Activated CD4-positive, alpha-beta memory T cell treated with anti-CD3 and anti-CD28 coated beads, Interleukin-2, amount 10 ng/mL, durations not matched to agents 7 days and 5 days (primary cell): Measurements from ENCODE around the gene H19. TPM values are rescaled to one million over a fixed set of nuclear protein-coding genes. Genes with fewer than 3 reads are reported as not detected.
A peak's percentile ranks its signal among the peaks of the same experiment; 100 is the strongest.

Source experiments
- CTCF ChIA-PET: fragments of 350-600 bp; sonication (Branson Sonifier 250); formaldehyde crosslinking; loops from one replicate; lab custom pipeline; 2021; ENCODE audit warnings: antibody characterized with exemption, inconsistent platforms; lab: Charles Lee
- POLR2A ChIA-PET: fragments of 350-600 bp; sonication (Branson Sonifier 250); formaldehyde crosslinking; loops from one replicate; lab custom pipeline; 2021; ENCODE audit warnings: antibody characterized with exemption; lab: Charles Lee
- DNase-seq: peaks from one replicate; pipeline ENCODE4 v3.0.0-alpha.2; 2020
- H3K27ac Mint-ChIP-seq: one replicate; pipeline ENCODE4 v1.8.0; 2021; ENCODE audit warnings: mild to moderate bottlenecking, mixed read lengths
- H3K27me3 Mint-ChIP-seq: one replicate; pipeline ENCODE4 v1.8.0; 2021; ENCODE audit warnings: mixed read lengths
- H3K36me3 Mint-ChIP-seq: one replicate; pipeline ENCODE4 v1.8.0; 2021; ENCODE audit warnings: low read depth, mixed read lengths
- H3K4me1 Mint-ChIP-seq: one replicate; pipeline ENCODE4 v1.8.0; 2021; ENCODE audit warnings: mixed read lengths
- H3K4me3 Mint-ChIP-seq: one replicate; pipeline ENCODE4 v1.8.0; 2021; ENCODE audit warnings: mild to moderate bottlenecking, mixed read lengths
- H3K9me3 Mint-ChIP-seq: one replicate; pipeline ENCODE4 v1.8.0; 2021; ENCODE audit warnings: mixed read lengths
- total RNA-seq, 2 experiments: library from RNA; stranded (reverse); gene quantifications; one replicate each; pipeline ENCODE4 v1.2.3, GENCODE V29; 2021

H19 gene
- total RNA-seq, 2 experiments from 2014 or later: not detected

DNA sequence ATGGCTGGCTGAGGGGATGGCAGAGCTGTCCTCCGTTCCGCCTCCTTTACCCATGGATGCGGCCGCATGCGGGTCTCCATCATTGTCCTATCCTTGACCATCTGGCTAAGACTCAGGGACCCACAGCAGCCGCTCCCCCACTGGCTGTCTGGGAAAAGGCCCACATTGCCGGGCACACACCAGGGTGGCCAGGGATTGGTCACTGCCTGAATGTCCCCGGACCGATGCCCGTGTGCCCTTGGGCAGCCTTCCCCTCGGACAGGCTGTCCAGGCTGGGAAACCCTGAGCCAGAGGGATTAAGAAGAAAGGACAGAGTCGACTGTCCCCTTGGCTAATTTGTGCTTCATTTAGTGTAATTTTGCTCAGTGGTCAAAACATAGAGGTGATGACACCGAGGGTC lies 22.5 kb downstream of the H19 start:
- H3K9me3 Mint-ChIP-seq: no peaks in the 10 kb centered on the region
- POLR2A ChIA-PET: no interaction called here
- H3K36me3 Mint-ChIP-seq: no peaks in the 10 kb centered on the region
- DNase-seq: no peak
- CTCF ChIA-PET: no interaction called here
- no peak overlapping the region for H3K4me3 Mint-ChIP-seq
- H3K27ac Mint-ChIP-seq: no peak overlapping the region
- H3K4me1 Mint-ChIP-seq: no peaks in the 10 kb centered on the region
- no peaks in the 10 kb centered on the region for H3K27me3 Mint-ChIP-seq

DNA sequence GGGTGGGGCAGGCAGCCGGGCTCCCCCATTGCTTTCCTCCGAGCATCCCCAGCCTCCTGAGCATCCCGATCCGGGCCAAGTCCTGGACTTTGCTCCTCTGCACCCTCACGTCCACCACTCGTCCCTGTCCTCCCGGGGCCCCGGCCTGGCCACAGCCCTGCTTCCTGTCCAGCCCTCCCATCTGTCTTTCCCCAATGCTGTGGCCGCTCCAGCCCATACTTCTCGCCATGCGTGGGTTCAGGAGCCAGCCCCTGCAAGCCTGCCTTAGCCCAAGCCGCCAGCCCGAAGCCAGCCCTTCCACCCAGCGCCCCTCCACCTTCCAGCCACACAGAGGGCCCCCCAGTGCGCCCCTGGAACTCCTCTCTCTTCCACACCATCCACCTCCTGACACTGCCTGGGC lies 26.7 kb downstream of the H19 start:
- Mint-ChIP-seq H3K36me3 (no peaks in the 10 kb centered on the region), H3K27ac (no peak overlapping the region), H3K9me3 (no peaks in the 10 kb centered on the region), H3K27me3 (no peaks in the 10 kb centered on the region), H3K4me1 (no peaks in the 10 kb centered on the region), H3K4me3 (no peak overlapping the region)
- DNase-seq: no peak
- ChIA-PET CTCF (no interaction called here), POLR2A (no interaction called here)

DNA sequence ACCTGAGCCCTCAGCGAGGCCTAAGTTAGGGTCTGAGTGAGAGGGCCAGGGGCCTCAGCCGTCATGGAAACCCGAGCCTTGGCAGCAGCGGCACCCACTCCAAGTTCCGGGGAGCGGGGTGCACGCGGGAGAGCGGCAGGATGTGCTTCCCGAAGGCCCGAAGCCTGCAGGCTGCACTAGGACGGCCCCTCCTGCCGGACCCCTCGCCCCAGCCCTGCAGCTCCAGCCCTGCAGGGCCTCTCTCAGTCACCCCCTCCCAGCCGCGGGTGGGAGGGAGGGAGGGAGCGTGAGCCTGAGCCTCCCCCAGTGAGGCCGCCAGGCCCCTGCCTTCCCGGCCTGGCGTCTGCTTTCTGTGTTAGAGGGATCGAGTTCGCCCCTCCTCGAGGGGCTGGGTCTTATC lies 27.9 kb downstream of the H19 start:
- Mint-ChIP-seq H3K4me3 (no peak overlapping the region), H3K9me3 (no peaks in the 10 kb centered on the region), H3K36me3 (no peaks in the 10 kb centered on the region), H3K4me1 (no peaks in the 10 kb centered on the region), H3K27ac (no peak overlapping the region), H3K27me3 (no peaks in the 10 kb centered on the region)
- ChIA-PET POLR2A (no interaction called here), CTCF (no interaction called here)
- DNase-seq: no peak

DNA sequence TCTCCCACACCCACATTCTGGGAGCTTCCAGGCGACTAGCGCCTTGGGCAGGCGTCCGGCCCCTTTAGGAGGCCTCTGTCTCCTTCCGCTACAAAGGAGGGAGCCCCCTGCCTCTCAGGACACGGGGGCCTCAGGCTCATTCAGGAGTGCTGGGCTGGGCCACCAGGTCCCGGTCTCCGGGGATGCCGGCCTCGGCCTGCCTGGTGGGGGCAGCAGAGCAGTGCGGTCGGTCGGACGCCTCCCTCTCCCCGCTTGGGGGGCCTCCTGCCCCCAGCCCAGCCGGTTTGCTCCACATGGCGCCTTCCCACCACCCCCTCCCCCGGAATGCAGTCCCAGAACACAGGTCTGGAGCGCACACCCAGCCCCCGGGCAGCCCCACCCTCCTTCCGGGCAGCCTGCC lies 28.6 kb downstream of the H19 start:
- Mint-ChIP-seq H3K4me3 (no peak overlapping the region), H3K9me3 (no peaks in the 10 kb centered on the region), H3K27ac (no peak overlapping the region), H3K27me3 (no peaks in the 10 kb centered on the region), H3K36me3 (no peaks in the 10 kb centered on the region), H3K4me1 (no peaks in the 10 kb centered on the region)
- POLR2A ChIA-PET: no interaction called here
- no peak for DNase-seq
- CTCF ChIA-PET: no interaction called here

DNA sequence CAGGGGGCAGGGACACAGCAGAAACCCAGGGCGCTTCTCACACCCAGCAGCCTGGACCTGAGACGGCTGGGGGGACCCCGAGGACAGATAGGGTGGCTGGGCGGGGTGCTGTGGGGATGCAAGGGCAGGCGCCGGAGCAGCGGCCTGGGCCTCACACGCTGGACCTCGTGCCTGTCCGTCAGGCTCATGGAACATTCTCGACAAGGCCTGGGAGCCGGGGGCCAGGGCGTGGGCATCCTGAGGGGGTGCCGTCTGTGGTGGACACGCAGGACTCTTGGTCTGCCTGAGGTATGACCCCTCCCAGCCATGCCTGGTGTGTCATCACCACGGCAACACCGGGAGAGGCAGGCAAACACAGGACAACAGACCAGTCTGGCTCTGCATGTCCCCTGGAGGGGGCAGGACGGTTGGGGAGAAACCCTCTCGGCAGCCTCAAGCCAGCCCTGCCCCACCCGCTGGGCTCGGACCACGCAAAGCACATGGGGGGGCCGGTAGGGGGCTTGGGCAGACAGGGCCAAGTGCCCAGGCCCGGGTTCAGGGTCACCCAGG lies 29.1 kb downstream of the H19 start:
- no peak for DNase-seq
- no peaks in the 10 kb centered on the region for H3K4me1 Mint-ChIP-seq
- no peaks in the 10 kb centered on the region for H3K9me3 Mint-ChIP-seq
- H3K27me3 Mint-ChIP-seq: no peaks in the 10 kb centered on the region
- ChIA-PET POLR2A (no interaction called here), CTCF (no interaction called here)
- H3K27ac Mint-ChIP-seq: no peak overlapping the region
- H3K36me3 Mint-ChIP-seq: no peaks in the 10 kb centered on the region
- no peak overlapping the region for H3K4me3 Mint-ChIP-seq

DNA sequence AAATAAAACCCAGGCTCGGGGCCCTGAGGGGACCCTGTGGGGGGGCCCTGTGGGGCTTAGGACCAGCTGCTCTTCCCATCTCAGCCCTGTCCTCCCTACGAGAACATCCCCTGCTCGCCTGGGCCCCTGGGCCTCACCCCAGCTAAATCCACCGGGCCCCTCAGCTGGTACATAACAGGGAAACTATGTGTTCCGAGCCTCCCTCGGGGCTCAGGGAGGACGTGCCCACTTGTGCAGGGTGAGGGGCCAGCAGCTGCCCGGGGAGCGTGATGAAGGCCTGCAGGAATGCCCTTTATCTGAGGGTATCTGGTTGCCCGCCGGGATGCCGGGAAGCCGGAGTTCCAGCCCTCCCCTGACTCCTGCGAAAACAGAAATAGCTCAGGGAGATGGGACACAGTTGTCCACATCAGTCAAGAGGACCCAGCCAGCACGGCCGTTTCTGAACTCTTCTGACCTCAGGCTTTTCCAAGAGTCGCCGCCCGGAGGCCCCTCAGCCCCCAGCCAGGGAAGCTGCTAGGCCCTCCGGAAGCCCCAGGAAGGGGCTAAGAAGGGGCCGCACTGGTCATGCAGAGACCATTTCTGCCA lies 29.9 kb downstream of the H19 start:
- H3K36me3 Mint-ChIP-seq: no peaks in the 10 kb centered on the region
- DNase-seq: no peak
- POLR2A ChIA-PET: no interaction called here
- H3K27ac Mint-ChIP-seq: no peak overlapping the region
- no peaks in the 10 kb centered on the region for H3K9me3 Mint-ChIP-seq
- H3K27me3 Mint-ChIP-seq: no peaks in the 10 kb centered on the region
- CTCF ChIA-PET: no interaction called here
- H3K4me1 Mint-ChIP-seq: no peaks in the 10 kb centered on the region
- no peak overlapping the region for H3K4me3 Mint-ChIP-seq

DNA sequence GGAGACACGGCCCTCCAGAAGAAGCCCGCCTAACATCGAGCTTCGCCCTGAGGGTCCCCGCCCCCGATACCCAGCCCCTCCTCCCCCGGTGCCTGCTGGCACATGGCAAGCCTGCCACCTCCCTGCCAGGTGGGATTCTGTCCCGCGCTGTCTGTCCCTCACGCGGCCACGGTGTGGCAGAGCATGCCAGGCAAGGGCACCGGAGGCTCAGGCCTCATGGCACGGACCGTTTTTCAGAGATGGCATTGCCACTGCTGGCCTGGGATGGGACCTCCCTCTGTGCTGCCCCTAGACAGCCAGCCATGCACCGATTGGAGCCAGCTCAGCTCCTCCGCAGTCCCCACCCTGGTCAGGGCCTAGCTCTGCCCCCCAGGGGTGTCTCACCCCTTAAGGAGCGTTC lies 31.1 kb downstream of the H19 start:
- no peak overlapping the region for H3K27ac Mint-ChIP-seq
- CTCF ChIA-PET: no interaction called here
- DNase-seq: no peak
- H3K4me1 Mint-ChIP-seq: no peaks in the 10 kb centered on the region
- POLR2A ChIA-PET: interaction anchor here (1.4 kb wide), 1 partner anchor 78 kb away, joined by 4 read pairs; no protein-coding TSS in a partner anchor
- no peak overlapping the region for H3K4me3 Mint-ChIP-seq
- no peaks in the 10 kb centered on the region for H3K27me3 Mint-ChIP-seq
- H3K9me3 Mint-ChIP-seq: no peaks in the 10 kb centered on the region
- H3K36me3 Mint-ChIP-seq: no peaks in the 10 kb centered on the region

DNA sequence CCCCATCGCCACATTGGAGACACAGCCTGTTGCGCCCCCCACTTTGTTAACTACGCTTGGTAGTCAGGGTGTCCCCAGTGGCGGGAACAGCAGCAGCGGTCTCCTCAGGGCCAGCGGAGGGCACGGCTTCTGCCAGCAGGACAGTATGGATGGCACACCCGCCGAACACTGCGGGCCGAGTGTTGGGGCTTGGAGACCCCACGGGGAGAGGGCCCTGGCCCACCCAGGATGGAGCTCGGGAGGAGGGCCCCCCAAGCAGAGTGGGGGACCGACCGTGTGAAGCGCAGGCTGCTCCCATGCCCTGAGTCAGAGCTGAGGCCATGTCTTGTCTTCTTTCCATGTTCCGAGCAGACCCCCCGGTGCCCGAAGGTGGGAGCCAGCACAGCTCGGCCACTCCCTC lies 32.7 kb downstream of the H19 start:
- no peak overlapping the region for H3K4me3 Mint-ChIP-seq
- no peaks in the 10 kb centered on the region for H3K27me3 Mint-ChIP-seq
- H3K27ac Mint-ChIP-seq: no peak overlapping the region
- H3K36me3 Mint-ChIP-seq: no peaks in the 10 kb centered on the region
- H3K9me3 Mint-ChIP-seq: no peaks in the 10 kb centered on the region
- H3K4me1 Mint-ChIP-seq: no peaks in the 10 kb centered on the region
- ChIA-PET POLR2A (interaction anchor here (1.4 kb wide), 1 partner anchor 76 kb away, joined by 4 read pairs; no protein-coding TSS in a partner anchor), CTCF (no interaction called here)
- no peak for DNase-seq

DNA sequence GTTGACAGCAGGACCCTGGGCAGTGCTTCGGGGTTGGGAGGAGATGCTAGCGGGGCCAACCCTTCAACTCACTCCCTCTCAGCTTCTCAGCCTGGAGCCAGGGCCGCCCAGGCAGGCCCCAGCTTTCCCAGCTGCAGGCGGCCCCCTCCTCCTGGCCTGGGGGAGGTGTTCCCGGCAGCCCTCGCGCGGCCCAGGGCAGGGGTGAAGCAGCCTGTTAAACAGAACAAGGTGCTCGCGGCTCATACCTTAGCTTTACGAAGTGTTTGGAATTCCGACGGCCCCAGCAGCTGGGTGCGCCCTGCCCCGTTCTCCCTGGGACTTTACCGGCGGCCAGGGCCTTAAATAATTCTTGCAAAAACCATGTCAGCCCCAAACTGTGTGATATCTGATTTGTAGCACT lies 33.3 kb downstream of the H19 start:
- no peak overlapping the region for H3K4me3 Mint-ChIP-seq
- no peaks in the 10 kb centered on the region for H3K9me3 Mint-ChIP-seq
- POLR2A ChIA-PET: no interaction called here
- H3K27me3 Mint-ChIP-seq: no peaks in the 10 kb centered on the region
- no peaks in the 10 kb centered on the region for H3K36me3 Mint-ChIP-seq
- CTCF ChIA-PET: no interaction called here
- H3K27ac Mint-ChIP-seq: no peak overlapping the region
- no peak for DNase-seq
- no peaks in the 10 kb centered on the region for H3K4me1 Mint-ChIP-seq

DNA sequence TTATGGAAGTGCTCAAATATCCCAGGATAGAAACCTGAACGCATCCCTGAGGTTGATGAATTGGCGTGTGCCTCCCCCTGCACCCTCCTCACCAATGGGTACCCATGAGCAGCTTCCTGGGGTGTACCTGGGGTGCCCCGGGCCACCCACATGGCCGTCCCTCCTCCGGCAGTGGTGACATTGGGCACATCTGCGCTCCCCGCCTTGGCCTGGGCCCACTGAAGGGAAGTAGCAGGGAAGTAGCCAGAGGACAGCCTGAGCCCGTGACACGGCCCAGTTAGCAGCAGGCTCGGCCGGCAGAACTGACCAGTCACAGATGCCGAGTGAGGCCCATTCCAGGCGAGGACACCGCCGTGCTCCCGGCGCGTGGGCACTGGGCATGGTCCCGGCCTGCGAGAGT lies 33.8 kb downstream of the H19 start:
- ChIA-PET CTCF (no interaction called here), POLR2A (no interaction called here)
- no peak for DNase-seq
- H3K36me3 Mint-ChIP-seq: no peaks in the 10 kb centered on the region
- H3K9me3 Mint-ChIP-seq: no peaks in the 10 kb centered on the region
- H3K4me3 Mint-ChIP-seq: no peak overlapping the region
- no peaks in the 10 kb centered on the region for H3K4me1 Mint-ChIP-seq
- no peak overlapping the region for H3K27ac Mint-ChIP-seq
- H3K27me3 Mint-ChIP-seq: no peaks in the 10 kb centered on the region

DNA sequence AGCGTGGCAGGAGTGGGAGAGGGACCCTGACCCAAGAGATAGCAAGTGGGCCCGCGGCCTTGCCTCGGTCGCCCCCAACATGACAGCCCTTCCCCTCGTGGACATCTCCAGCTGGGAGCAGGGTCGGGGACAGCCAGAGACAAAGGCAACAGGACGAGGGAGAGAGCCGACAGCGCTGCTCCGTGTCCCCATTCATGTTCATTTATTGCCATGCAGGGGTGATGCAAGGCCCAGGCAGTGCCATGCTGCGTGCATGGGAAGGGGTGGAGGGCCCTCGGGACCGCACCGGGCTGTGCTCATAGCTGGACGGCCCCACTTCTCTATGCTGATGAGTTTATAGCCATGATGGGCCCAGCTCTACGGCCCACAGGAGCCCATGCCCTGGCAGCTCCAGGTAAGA lies 37.9 kb downstream of the H19 start:
- DNase-seq: no peak
- Mint-ChIP-seq H3K9me3 (no peaks in the 10 kb centered on the region), H3K27me3 (no peaks in the 10 kb centered on the region), H3K36me3 (no peaks in the 10 kb centered on the region), H3K27ac (no peak overlapping the region), H3K4me1 (no peaks in the 10 kb centered on the region), H3K4me3 (no peak overlapping the region)
- ChIA-PET CTCF (no interaction called here), POLR2A (no interaction called here)

DNA sequence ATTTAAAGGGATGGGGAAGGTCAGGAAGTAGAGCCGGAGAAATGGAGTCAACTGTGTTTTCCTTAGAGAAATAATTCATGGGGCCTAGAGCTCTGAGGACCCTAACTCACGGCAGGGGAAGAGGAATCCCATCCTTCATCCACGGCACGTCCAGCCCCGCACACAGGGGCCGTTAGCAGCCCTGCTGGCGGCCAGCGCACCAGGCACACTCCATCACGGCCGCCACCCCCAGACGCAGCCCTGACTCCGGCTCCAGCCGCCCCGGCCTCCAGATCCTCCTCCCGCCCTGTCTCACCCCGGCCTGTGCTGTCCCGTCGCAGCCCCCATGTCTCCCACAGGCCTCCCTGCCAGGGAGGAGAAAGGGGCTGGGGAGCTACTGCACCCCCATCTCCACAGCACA lies 39.3 kb downstream of the H19 start:
- Mint-ChIP-seq H3K4me1 (no peaks in the 10 kb centered on the region), H3K27me3 (no peaks in the 10 kb centered on the region), H3K27ac (no peak overlapping the region), H3K36me3 (no peaks in the 10 kb centered on the region), H3K4me3 (no peak overlapping the region), H3K9me3 (no peaks in the 10 kb centered on the region)
- DNase-seq: no peak
- POLR2A ChIA-PET: no interaction called here
- CTCF ChIA-PET: no interaction called here

DNA sequence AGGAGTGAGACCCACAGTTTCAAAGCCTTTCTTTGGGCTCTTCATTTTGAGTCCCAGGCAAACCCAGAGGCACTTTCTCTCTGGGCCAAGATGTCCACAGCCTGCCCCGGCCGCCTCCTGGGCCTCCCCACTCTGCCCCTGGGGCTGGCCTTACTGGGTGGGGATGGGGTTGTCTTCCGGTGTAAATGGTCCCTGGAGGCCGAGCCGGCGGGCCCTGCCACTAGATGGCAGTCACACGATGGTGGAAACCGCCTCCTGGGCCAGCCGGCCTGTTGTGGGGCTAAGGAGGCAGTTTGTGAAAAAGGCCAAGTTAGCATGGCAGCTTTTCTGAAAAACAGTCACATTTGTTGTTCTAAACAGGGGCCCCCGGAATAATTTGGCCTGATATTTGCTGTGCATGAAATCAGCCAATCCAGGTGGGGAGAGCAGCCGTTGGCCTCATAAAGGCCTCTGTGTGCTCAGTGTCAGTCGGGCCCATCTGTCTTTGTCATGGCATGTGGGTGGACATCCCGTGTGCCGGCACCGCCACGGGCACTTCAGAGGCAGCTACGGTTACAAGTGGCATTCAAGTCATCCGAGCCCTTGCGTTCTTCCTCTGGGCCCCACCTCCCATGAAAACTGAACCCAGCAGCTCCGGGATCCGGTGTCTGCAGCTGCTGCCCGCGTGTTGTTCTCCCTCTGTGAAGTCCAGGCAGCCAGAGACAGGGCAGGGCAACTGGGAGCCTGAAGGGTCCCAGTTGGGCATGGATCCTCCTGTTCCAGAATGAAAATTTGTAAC lies 44.0 kb downstream of the H19 start:
- Mint-ChIP-seq H3K27ac (no peak overlapping the region), H3K4me1 (no peaks in the 10 kb centered on the region), H3K27me3 (no peaks in the 10 kb centered on the region), H3K4me3 (no peak overlapping the region), H3K9me3 (no peaks in the 10 kb centered on the region), H3K36me3 (no peaks in the 10 kb centered on the region)
- DNase-seq: peak; percentile 20
- ChIA-PET POLR2A (no interaction called here), CTCF (interaction anchor here (1.3 kb wide), 1 partner anchor 196 kb away, joined by 4 read pairs; no protein-coding TSS in a partner anchor)
